ENCODE results near the gene RNF144B. TPM values are rescaled to one million over a fixed set of nuclear protein-coding genes. Genes with fewer than 3 reads are reported as not detected.

RNF144B gene
- total and polyA plus RNA-seq, 10 of the 15 experiments (the other 5 are each of a cell fraction or from before 2014, with no cell fraction given) = 0.03 to 0.18 (median 0.14) TPM

DNA sequence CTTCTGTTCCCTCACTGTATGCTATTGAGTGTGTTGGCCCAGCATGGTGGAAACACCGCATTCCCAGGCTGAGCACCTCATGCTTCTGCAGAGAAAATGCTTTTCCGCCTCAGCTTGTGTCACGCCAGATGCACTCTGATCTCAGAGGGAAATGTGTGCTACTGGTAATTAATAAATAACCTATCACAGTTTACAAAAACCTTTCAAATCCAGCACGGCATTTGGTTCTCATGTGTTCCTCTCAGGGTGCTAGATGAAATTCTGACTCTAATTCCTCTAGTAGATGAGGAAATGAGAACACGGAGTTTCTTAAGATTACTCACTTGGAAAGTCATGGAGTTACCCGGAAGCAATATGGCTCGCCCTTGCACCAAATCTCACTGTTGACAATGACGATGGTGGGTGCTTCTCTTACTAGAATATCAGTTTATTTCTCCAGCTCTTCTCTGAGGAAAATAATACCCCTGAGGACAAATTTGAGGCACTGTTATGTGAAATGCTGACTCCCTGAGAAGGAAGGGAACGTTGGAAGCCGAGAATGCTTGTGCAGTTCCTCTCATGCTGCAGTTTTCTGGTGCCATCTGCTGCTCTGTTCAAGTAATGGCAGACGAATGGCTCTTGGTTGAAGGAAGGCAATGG is 116.6 kb downstream of the RNF144B start (continued):
- TF ChIP-seq YBX1 (IDR thresholded peaks at IDR 0.05) = no peak
- TF ChIP-seq ZSCAN29 (IDR thresholded peaks at IDR 0.05) = no peak
- no peak for TF ChIP-seq SIX5 (IDR thresholded peaks at IDR 0.05; ENCODE audit: low read depth, low read length, severe bottlenecking)
- TF ChIP-seq GABPA (IDR thresholded peaks at IDR 0.05; ENCODE audit: low read depth) = no peak
- no peak for TF ChIP-seq ZNF622 (IDR thresholded peaks at IDR 0.05)
- no peak for TF ChIP-seq NR2F1 (conservative IDR thresholded peaks at IDR 0.05)
- no peak for TF ChIP-seq HDGF (IDR thresholded peaks at IDR 0.05)
- no peak for TF ChIP-seq SMARCA5 (IDR thresholded peaks at IDR 0.05)
- TF ChIP-seq ETV6 (conservative IDR thresholded peaks at IDR 0.05 in 1 of 2, IDR thresholded peaks at IDR 0.05 in 1 of 2; ENCODE audit: borderline replicate concordance in 1 of 2, low read depth in 1 of 2) = no peak
- no peak for TF ChIP-seq LARP7 (IDR thresholded peaks at IDR 0.05)
- no peak for TF ChIP-seq KDM1A (IDR thresholded peaks at IDR 0.05; ENCODE audit: borderline replicate concordance)
- TF ChIP-seq NBN (IDR thresholded peaks at IDR 0.05) = 0 out of 2 replicates have a peak, but pooled peaks have one; percentile 23
- TF ChIP-seq, protein P1, sequence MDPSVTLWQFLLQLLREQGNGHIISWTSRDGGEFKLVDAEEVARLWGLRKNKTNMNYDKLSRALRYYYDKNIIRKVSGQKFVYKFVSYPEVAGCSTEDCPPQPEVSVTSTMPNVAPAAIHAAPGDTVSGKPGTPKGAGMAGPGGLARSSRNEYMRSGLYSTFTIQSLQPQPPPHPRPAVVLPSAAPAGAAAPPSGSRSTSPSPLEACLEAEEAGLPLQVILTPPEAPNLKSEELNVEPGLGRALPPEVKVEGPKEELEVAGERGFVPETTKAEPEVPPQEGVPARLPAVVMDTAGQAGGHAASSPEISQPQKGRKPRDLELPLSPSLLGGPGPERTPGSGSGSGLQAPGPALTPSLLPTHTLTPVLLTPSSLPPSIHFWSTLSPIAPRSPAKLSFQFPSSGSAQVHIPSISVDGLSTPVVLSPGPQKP (IDR thresholded peaks at IDR 0.05; ENCODE audit: low read depth, low read length) = no peak
- TF ChIP-seq MEF2A (IDR thresholded peaks at IDR 0.05; ENCODE audit: insufficient read depth, low read depth, low read length) = no peak
- TF ChIP-seq HDAC2 (IDR thresholded peaks at IDR 0.05) = no peak
- no peak for TF ChIP-seq ATF7 (IDR thresholded peaks at IDR 0.05; ENCODE audit: low read depth)
- TF ChIP-seq, protein P2, sequence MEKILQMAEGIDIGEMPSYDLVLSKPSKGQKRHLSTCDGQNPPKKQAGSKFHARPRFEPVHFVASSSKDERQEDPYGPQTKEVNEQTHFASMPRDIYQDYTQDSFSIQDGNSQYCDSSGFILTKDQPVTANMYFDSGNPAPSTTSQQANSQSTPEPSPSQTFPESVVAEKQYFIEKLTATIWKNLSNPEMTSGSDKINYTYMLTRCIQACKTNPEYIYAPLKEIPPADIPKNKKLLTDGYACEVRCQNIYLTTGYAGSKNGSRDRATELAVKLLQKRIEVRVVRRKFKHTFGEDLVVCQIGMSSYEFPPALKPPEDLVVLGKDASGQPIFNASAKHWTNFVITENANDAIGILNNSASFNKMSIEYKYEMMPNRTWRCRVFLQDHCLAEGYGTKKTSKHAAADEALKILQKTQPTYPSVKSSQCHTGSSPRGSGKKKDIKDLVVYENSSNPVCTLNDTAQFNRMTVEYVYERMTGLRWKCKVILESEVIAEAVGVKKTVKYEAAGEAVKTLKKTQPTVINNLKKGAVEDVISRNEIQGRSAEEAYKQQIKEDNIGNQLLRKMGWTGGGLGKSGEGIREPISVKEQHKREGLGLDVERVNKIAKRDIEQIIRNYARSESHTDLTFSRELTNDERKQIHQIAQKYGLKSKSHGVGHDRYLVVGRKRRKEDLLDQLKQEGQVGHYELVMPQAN (conservative IDR thresholded peaks at IDR 0.05) = 0 out of 2 replicates have a peak, but pooled peaks have one; percentile 32
- TF ChIP-seq SPI1 (IDR thresholded peaks at IDR 0.05; ENCODE audit: borderline replicate concordance, insufficient read depth, low read depth, low read length) = peak; percentile 62; the same call in 1 of the 2 replicates
- TF ChIP-seq RAD51 (IDR thresholded peaks at IDR 0.05) = no peak
- TF ChIP-seq CHD1 (IDR thresholded peaks at IDR 0.05; ENCODE audit: low read depth, low read length) = no peak
- no peak for TF ChIP-seq MYB (IDR thresholded peaks at IDR 0.05; ENCODE audit: borderline replicate concordance, low read depth, low read length)
- peak in 1 of 2 experiments; percentile 16; a peak in 1 of 4 replicates for TF ChIP-seq EP300 (IDR thresholded peaks at IDR 0.05; ENCODE audit: borderline replicate concordance in 1 of 2, control insufficient read depth in 1 of 2, low read depth in 2 of 2, low read length in 2 of 2)
- no peak for TF ChIP-seq TBL1XR1 (IDR thresholded peaks at IDR 0.05; ENCODE audit: low read depth, low read length)
- TF ChIP-seq CBX5 (IDR thresholded peaks at IDR 0.05; ENCODE audit: low read depth) = no peak
- TF ChIP-seq, protein P3, sequence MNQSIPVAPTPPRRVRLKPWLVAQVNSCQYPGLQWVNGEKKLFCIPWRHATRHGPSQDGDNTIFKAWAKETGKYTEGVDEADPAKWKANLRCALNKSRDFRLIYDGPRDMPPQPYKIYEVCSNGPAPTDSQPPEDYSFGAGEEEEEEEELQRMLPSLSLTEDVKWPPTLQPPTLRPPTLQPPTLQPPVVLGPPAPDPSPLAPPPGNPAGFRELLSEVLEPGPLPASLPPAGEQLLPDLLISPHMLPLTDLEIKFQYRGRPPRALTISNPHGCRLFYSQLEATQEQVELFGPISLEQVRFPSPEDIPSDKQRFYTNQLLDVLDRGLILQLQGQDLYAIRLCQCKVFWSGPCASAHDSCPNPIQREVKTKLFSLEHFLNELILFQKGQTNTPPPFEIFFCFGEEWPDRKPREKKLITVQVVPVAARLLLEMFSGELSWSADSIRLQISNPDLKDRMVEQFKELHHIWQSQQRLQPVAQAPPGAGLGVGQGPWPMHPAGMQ (IDR thresholded peaks at IDR 0.05; ENCODE audit: borderline replicate concordance) = no peak
- TF ChIP-seq ZZZ3 (IDR thresholded peaks at IDR 0.05; ENCODE audit: control insufficient read depth, insufficient read length, low read depth) = no peak
- TF ChIP-seq JUNB (IDR thresholded peaks at IDR 0.05) = no peak
- TF ChIP-seq TCF12 (IDR thresholded peaks at IDR 0.05; ENCODE audit: low read depth, low read length) = no peak
- TF ChIP-seq KLF5 (IDR thresholded peaks at IDR 0.05; ENCODE audit: partially characterized antibody) = no peak
